Caco-2 (cell line): ENCODE measurements around the gene DPY30. TPM values are rescaled to one million over a fixed set of nuclear protein-coding genes. Genes with fewer than 3 reads are reported as not detected.
"Not testable (repeated sequence)": the region's sequence is repeated elsewhere in the genome, so short reads cannot be mapped to it uniquely, and the experiment has no call there.

Experiments
- BruUV-seq: library from RNA; stranded (reverse); fragments of 400-500 nt; replicated peaks from 2 replicates; lab custom pipeline; 2021; lab: Mats Ljungman, UMichigan
- CTCF ChIA-PET: fragments of 300-600 bp; sonication (Branson Sonifier 250); formaldehyde crosslinking; loops from one replicate; lab custom pipeline; 2022; ENCODE audit warnings: antibody characterized with exemption; lab: Charles Lee
- POLR2A ChIA-PET: fragments of 300-600 bp; sonication (Branson Sonifier 250); formaldehyde crosslinking; loops from one replicate; lab custom pipeline; 2022; ENCODE audit warnings: antibody characterized with exemption; lab: Charles Lee
- DNase-seq, 2 experiments: peaks; one replicate each; pipeline versions ENCODE4 v3.0.0 to v3.0.0-alpha.2; 2020 to 2022
- H3K27me3 ChIP-seq: replicated peaks from 2 replicates; pipeline ENCODE4 v1.6.0; 2011; ENCODE audit warnings: low read length; ENCODE audit not compliant: control insufficient read depth, insufficient read depth
- H3K36me3 ChIP-seq: 2 replicates; pipeline ENCODE4 v1.5.1; 2011; ENCODE audit warnings: low read length; ENCODE audit not compliant: control insufficient read depth, insufficient read depth
- H3K4me1 ChIP-seq: fragments of 250-450 bp; sonication (Bioruptor Pico); 2 replicates; pipeline ENCODE4 v1.5.1; 2020; ENCODE audit warnings: mild to moderate bottlenecking
- H3K4me3 ChIP-seq: 2 replicates; pipeline ENCODE4 v1.5.1; 2011; ENCODE audit warnings: low read depth, mild to moderate bottlenecking, control low read depth, low read length
- H3K9me3 ChIP-seq: fragments of 250-450 bp; sonication (Bioruptor Pico); 2 replicates; pipeline ENCODE4 v1.5.1; 2020; ENCODE audit warnings: mild to moderate bottlenecking, moderate library complexity
- H3K27ac Mint-ChIP-seq: one replicate; pipeline ENCODE4 v1.8.0; 2022; ENCODE audit warnings: mixed read lengths; ENCODE audit not compliant: unreplicated experiment
- H3K27me3 Mint-ChIP-seq: one replicate; pipeline ENCODE4 v1.8.0; 2022; ENCODE audit warnings: mixed read lengths; ENCODE audit not compliant: insufficient read depth, unreplicated experiment
- H3K36me3 Mint-ChIP-seq: one replicate; pipeline ENCODE4 v1.8.0; 2022; ENCODE audit warnings: mild to moderate bottlenecking, mixed read lengths; ENCODE audit not compliant: insufficient read depth, unreplicated experiment
- H3K4me1 Mint-ChIP-seq: one replicate; pipeline ENCODE4 v1.8.0; 2022; ENCODE audit warnings: low read depth, mixed read lengths; ENCODE audit not compliant: unreplicated experiment
- H3K4me3 Mint-ChIP-seq: one replicate; pipeline ENCODE4 v1.8.0; 2022; ENCODE audit warnings: mild to moderate bottlenecking, moderate library complexity, mixed read lengths; ENCODE audit not compliant: unreplicated experiment
- H3K9me3 Mint-ChIP-seq: one replicate; pipeline ENCODE4 v1.8.0; 2022; ENCODE audit warnings: mixed read lengths; ENCODE audit not compliant: unreplicated experiment
- intact Hi-C: fragments of 100-400 bp; cut with micrococcal nuclease; formaldehyde crosslinking; loops from one replicate; pipeline ENCODE4 v1.10.0; 2022; ENCODE audit not compliant: unreplicated experiment
- total RNA-seq: library from RNA; stranded (reverse); gene quantifications from 2 replicates; pipeline ENCODE4 v1.2.3, GENCODE V29; 2022
- TF ChIP-seq, protein P1 (sequence below), 2 experiments: fragments of 200-600 bp in 1 of 2; IDR thresholded peaks; 1 replicate in 1 of 2; 2 replicates in 1 of 2; pipeline versions ENCODE4 v1.5.1 to v1.8.0; 2011 to 2022; ENCODE audit warnings: antibody characterized with exemption in 1 of 2, control low read depth in 1 of 2, inconsistent platforms in 1 of 2, low read depth in 1 of 2, low read length in 1 of 2, mild to moderate bottlenecking in 1 of 2, moderate library complexity in 1 of 2; ENCODE audit not compliant: insufficient read depth in 1 of 2, severe bottlenecking in 1 of 2, unreplicated experiment in 1 of 2

The DPY30 gene
- total RNA-seq, 1 experiment from 2014 or later, result 136 TPM

DNA sequence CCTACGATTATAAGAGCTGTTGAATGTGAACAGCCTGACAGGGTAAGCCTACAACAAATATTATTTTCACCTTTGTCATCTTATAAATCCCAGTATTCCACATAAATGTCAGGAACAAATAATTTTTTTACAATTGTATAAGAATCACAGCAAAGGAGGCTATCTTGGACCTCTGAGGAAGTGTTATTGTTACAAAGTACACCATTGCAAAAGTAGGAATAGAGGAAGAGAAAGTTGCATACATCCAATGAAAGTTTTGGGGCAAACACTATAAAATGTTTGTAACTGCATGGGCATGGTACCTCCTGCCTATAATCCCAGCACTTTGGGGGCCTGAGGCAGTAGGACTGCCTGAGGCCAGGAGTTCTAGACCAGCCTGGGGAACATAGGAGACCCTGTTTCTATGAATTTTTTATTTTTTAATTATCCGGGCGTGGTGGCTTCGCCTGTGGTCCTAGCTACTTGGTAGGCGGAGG, 28.1 kb downstream of the DPY30 start:
- TF ChIP-seq, protein P1, sequence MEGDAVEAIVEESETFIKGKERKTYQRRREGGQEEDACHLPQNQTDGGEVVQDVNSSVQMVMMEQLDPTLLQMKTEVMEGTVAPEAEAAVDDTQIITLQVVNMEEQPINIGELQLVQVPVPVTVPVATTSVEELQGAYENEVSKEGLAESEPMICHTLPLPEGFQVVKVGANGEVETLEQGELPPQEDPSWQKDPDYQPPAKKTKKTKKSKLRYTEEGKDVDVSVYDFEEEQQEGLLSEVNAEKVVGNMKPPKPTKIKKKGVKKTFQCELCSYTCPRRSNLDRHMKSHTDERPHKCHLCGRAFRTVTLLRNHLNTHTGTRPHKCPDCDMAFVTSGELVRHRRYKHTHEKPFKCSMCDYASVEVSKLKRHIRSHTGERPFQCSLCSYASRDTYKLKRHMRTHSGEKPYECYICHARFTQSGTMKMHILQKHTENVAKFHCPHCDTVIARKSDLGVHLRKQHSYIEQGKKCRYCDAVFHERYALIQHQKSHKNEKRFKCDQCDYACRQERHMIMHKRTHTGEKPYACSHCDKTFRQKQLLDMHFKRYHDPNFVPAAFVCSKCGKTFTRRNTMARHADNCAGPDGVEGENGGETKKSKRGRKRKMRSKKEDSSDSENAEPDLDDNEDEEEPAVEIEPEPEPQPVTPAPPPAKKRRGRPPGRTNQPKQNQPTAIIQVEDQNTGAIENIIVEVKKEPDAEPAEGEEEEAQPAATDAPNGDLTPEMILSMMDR (IDR thresholded peaks at IDR 0.05; ENCODE audit: insufficient read depth in 1 of 2, low read depth in 1 of 2, low read length in 1 of 2, severe bottlenecking in 1 of 2, unreplicated experiment in 1 of 2), result no peak
- no peaks in the 10 kb centered on the region for H3K9me3 ChIP-seq
- H3K27me3 Mint-ChIP-seq, result no peaks in the 10 kb centered on the region
- POLR2A ChIA-PET, result interaction anchor here (1.6 kb wide), 1 partner anchor 28 kb away, joined by 8 read pairs; the partner anchor contains the start of gene DPY30
- no peak for DNase-seq
- H3K27me3 ChIP-seq, result no peaks in the 10 kb centered on the region
- no peaks in the 10 kb centered on the region for H3K36me3 ChIP-seq
- peaks cover 18% of the 10 kb centered on the region for H3K4me1 Mint-ChIP-seq
- H3K4me1 ChIP-seq, result peaks cover 24% of the 10 kb centered on the region
- H3K4me3 Mint-ChIP-seq, result peak overlapping the region; percentile 91
- CTCF ChIA-PET, result no interaction called here
- intact Hi-C loops, result loop anchor here (1.0 to 2.0 kb wide), 2 partner anchors 27 to 52 kb away; partner anchors contain the start of genes DPY30 and SPAST
- H3K36me3 Mint-ChIP-seq, result peaks cover 31% of the 10 kb centered on the region
- BruUV-seq, result TSS peak; percentile 93
- peak overlapping the region; percentile 95 for H3K4me3 ChIP-seq
- no peaks in the 10 kb centered on the region for H3K9me3 Mint-ChIP-seq
- peak overlapping the region; percentile 86 for H3K27ac Mint-ChIP-seq

DNA sequence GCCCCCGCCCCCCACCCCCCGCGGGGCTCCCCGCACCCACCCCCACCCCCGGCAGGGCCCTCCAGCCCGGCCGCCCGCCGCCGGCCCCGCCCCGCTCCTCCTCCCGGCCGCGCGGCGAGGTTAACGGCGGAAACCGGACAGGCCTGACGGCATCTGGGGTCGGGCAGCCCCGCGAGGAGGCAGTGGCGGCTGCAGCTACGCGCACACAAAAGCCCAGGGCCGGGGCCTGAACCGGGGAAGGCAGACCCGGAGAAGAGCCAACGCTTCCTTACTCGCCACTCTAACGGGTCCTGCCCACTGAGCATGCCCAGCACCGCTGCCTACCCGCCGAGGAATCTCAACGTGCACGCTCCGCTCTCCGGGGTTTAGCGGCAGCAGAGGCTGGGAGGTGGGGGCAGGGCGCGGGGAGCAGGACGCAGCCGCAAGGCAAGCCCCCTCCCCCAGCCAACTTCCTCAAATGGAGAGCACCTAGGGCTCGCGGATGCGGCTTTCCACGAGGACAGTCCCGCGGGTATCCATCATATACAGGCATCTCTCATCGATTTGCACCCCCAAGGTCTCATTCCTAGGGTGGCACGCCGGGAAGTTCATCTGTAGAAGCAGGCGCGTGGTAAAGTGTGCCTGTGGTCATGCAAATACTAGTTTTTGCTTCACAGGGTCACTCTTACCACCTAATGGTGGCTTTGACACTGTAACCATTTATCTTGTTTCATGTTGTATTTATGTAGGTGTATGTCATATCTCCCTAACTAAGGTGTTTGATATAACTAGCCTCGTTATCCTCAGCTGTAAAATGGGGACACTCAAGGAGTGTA, 28.7 kb downstream of the DPY30 start, which contains the start of gene MEMO1:
Gene MEMO1 (minus strand): TSS at position 339 of the 815 bp plus-strand sequence. CDS start 761 bp downstream, outside the sequence.
- H3K4me3 Mint-ChIP-seq, result peak within 1 kb of the TSS; percentile 91
- H3K36me3 Mint-ChIP-seq, result peaks cover 25% of the 10 kb centered on the region
- H3K9me3 Mint-ChIP-seq, result no peaks in the 10 kb centered on the region
- no peaks in the 10 kb centered on the region for H3K9me3 ChIP-seq
- peak; percentile 95 to 96 for DNase-seq
- no peaks in the 10 kb centered on the region for H3K36me3 ChIP-seq
- H3K4me3 ChIP-seq, result peak within 1 kb of the TSS; percentile 95
- no TSS peak for BruUV-seq
- H3K4me1 ChIP-seq, result peaks cover 31% of the 10 kb centered on the region
- no peaks in the 10 kb centered on the region for H3K27me3 ChIP-seq
- peaks cover 23% of the 10 kb centered on the region for H3K4me1 Mint-ChIP-seq
- TF ChIP-seq, protein P1 (IDR thresholded peaks at IDR 0.05; ENCODE audit: insufficient read depth in 1 of 2, low read depth in 1 of 2, low read length in 1 of 2, severe bottlenecking in 1 of 2, unreplicated experiment in 1 of 2), result no peak
- ChIA-PET CTCF (no interaction called here), POLR2A (interaction anchor here (1.6 kb wide), 1 partner anchor 29 kb away, joined by 8 read pairs; the partner anchor contains the start of gene DPY30)
- H3K27me3 Mint-ChIP-seq, result no peaks in the 10 kb centered on the region
- H3K27ac Mint-ChIP-seq, result peak within 1 kb of the TSS; percentile 86
- intact Hi-C loops, result loop anchor here (1.0 to 2.0 kb wide), 2 partner anchors 28 to 52 kb away; partner anchors contain the start of genes DPY30 and SPAST

DNA sequence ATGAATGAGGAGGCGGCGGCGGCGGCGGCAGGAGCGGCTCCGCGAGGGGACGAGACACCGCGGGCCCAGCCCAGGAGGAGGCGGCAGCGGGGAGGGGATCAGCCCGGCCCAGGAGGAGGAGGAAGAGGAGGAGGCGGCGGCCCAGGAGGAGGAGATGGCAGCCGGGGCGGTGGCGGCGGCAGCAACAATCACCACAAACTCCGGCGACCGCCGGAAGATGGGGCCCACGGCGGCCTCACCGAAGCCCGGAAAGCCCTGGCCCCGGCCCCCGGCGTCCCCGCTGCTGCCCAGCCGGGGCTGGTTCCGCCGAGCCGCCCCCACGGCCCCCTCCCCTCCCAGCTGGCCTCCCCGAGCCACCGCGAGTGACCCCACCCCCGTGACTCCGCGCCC, 29.3 kb downstream of the DPY30 start:
- DNase-seq, result peak; percentile 80
- H3K36me3 Mint-ChIP-seq, result peaks cover 25% of the 10 kb centered on the region
- H3K27ac Mint-ChIP-seq, H3K9me3 Mint-ChIP-seq, H3K36me3 ChIP-seq, CTCF ChIA-PET, H3K9me3 ChIP-seq, H3K27me3 Mint-ChIP-seq, H3K27me3 ChIP-seq, BruUV-seq: not testable (repeated sequence)
- intact Hi-C loops, result loop anchor here (2.0 kb wide), 1 partner anchor 29 kb away; the partner anchor contains the start of gene DPY30
- peaks cover 29% of the 10 kb centered on the region for H3K4me1 Mint-ChIP-seq
- H3K4me3 ChIP-seq, result peak overlapping the region; percentile 95
- POLR2A ChIA-PET, result interaction anchor here (1.6 kb wide), 1 partner anchor 29 kb away, joined by 8 read pairs; the partner anchor contains the start of gene DPY30
- H3K4me1 ChIP-seq, result peaks cover 37% of the 10 kb centered on the region
- peak overlapping the region; percentile 91 for H3K4me3 Mint-ChIP-seq
